ENCODE data around the gene TRERF1. TPM values are rescaled to one million over a fixed set of nuclear protein-coding genes. Genes with fewer than 3 reads are reported as not detected.

The TRERF1 gene
- total and polyA plus RNA-seq, 2 experiments from 2014 or later, result 11.2 to 20.6 TPM

DNA sequence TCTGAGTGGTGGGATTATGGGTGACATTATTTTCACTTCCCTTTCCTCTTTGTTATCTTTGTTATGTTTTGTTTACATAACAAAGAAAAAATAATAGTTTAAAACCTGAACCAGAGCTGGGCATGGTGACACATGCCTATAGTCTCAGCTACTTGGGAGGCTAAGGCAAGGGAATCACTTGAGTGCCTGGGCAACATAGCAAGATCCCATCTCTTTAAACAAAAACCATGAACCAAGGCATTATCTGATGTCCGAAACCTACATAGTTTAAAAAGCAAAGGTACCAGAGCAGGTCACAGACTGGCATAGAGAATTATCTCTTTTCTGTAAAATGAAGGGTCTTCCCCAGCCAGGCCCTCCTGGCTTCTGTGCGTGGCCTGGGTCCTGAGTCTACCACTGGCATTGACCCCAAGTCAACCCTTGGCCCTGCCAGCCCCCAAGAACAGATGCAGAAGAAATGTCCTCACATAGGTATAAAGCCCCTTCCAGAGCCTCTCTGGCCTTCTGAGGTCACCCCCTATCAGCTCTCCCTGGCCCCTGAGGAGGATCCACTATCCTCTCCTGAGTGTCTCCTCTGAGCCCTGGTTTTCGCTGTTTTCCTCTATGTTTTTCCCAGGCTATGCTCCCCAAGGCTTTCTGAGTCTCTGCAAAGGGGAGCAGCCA lies 81.3 kb downstream of the TRERF1 start:
- Histone ChIP-seq H2AFZ (no peak overlapping the region), H3K4me3 (no peak overlapping the region), H4K20me1 (replicated peaks; ENCODE audit: insufficient read depth) (peaks cover 37% of the 10 kb centered on the region), H3K36me3 (ENCODE audit: insufficient read depth) (no peaks in the 10 kb centered on the region), H3K79me2 (replicated peaks; ENCODE audit: insufficient read depth) (peaks cover 86% of the 10 kb centered on the region), H3F3A (replicated peaks; ENCODE audit: low read depth) (no peaks in the 10 kb centered on the region), H3K27me3 (ENCODE audit: insufficient read depth) (no peaks in the 10 kb centered on the region), H3K4me2 (no peak overlapping the region), H3K4me1 (ENCODE audit: insufficient read depth) (peaks cover 19% of the 10 kb centered on the region; the same call in 1 of the 2 replicates), H3K9me2 (ENCODE audit: insufficient read depth) (peaks cover 5% of the 10 kb centered on the region; the same call in 1 of the 2 replicates), H3K27ac (ENCODE audit: low read depth) (no peak overlapping the region)
- Mint-ChIP-seq H3K36me3 (ENCODE audit: low read depth) (peaks cover 5% of the 10 kb centered on the region; the same call in 2 of the 3 replicates), H3K4me1 (peaks cover 31% of the 10 kb centered on the region), H3K27ac (no peak overlapping the region), H3K27me3 (ENCODE audit: insufficient read depth, low read depth, poor library complexity) (peaks cover 3% of the 10 kb centered on the region), H3K4me3 (no peak overlapping the region), H3K9me3 (no peaks in the 10 kb centered on the region)
- DNase-seq (ENCODE audit: low spot score), result no peak
- no peak for ATAC-seq
- TF ChIP-seq ZNF114 (CRISPR knock-in tag; IDR thresholded peaks at IDR 0.05), result no peak
- no peak for TF ChIP-seq EZH2phosphoT487 (IDR thresholded peaks at IDR 0.05; ENCODE audit: unreplicated experiment)
- TF ChIP-seq, protein P1, sequence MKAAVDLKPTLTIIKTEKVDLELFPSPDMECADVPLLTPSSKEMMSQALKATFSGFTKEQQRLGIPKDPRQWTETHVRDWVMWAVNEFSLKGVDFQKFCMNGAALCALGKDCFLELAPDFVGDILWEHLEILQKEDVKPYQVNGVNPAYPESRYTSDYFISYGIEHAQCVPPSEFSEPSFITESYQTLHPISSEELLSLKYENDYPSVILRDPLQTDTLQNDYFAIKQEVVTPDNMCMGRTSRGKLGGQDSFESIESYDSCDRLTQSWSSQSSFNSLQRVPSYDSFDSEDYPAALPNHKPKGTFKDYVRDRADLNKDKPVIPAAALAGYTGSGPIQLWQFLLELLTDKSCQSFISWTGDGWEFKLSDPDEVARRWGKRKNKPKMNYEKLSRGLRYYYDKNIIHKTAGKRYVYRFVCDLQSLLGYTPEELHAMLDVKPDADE (IDR thresholded peaks at IDR 0.05), result no peak

DNA sequence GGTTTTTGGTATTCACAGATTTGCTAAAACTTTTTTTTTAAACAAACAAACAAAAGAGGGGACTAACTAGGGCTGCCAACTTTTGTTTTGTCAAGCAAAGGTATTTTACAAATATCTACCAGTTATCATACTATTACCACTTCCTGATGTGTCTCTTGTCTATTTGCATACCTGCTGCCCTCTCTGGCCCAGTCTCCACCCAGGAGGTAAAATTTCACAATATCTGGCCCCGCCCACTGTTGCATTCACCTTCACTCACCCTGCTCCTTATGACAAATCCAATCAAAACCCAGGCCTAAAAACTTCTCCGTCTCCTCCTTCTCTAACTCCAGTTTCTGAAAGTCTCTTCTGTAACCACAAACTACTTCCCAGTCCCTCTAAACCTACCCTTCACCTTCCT lies 82.2 kb downstream of the TRERF1 start:
- no peaks in the 10 kb centered on the region for H3K9me3 Mint-ChIP-seq
- H3K4me1 Mint-ChIP-seq, result peaks cover 31% of the 10 kb centered on the region
- H3K27me3 Mint-ChIP-seq (ENCODE audit: insufficient read depth, low read depth, poor library complexity), result peaks cover 3% of the 10 kb centered on the region
- Histone ChIP-seq H3K79me2 (replicated peaks; ENCODE audit: insufficient read depth) (peaks cover 81% of the 10 kb centered on the region), H2AFZ (no peak overlapping the region), H3K27ac (ENCODE audit: low read depth) (no peak overlapping the region), H3K36me3 (ENCODE audit: insufficient read depth) (no peaks in the 10 kb centered on the region), H3K9me2 (ENCODE audit: insufficient read depth) (peaks cover 5% of the 10 kb centered on the region; the same call in 1 of the 2 replicates), H3K4me1 (ENCODE audit: insufficient read depth) (peaks cover 19% of the 10 kb centered on the region; the same call in 1 of the 2 replicates), H4K20me1 (replicated peaks; ENCODE audit: insufficient read depth) (peaks cover 34% of the 10 kb centered on the region), H3K4me2 (0 out of 2 replicates have a peak overlapping the region, but pooled peaks have one; percentile 12), H3F3A (replicated peaks; ENCODE audit: low read depth) (no peaks in the 10 kb centered on the region), H3K27me3 (ENCODE audit: insufficient read depth) (no peaks in the 10 kb centered on the region), H3K4me3 (no peak overlapping the region)
- H3K36me3 Mint-ChIP-seq (ENCODE audit: low read depth), result peaks cover 5% of the 10 kb centered on the region; the same call in 2 of the 3 replicates
- peak; percentile 19; the same call in 1 of the 3 replicates for ATAC-seq
- TF ChIP-seq, protein P2, sequence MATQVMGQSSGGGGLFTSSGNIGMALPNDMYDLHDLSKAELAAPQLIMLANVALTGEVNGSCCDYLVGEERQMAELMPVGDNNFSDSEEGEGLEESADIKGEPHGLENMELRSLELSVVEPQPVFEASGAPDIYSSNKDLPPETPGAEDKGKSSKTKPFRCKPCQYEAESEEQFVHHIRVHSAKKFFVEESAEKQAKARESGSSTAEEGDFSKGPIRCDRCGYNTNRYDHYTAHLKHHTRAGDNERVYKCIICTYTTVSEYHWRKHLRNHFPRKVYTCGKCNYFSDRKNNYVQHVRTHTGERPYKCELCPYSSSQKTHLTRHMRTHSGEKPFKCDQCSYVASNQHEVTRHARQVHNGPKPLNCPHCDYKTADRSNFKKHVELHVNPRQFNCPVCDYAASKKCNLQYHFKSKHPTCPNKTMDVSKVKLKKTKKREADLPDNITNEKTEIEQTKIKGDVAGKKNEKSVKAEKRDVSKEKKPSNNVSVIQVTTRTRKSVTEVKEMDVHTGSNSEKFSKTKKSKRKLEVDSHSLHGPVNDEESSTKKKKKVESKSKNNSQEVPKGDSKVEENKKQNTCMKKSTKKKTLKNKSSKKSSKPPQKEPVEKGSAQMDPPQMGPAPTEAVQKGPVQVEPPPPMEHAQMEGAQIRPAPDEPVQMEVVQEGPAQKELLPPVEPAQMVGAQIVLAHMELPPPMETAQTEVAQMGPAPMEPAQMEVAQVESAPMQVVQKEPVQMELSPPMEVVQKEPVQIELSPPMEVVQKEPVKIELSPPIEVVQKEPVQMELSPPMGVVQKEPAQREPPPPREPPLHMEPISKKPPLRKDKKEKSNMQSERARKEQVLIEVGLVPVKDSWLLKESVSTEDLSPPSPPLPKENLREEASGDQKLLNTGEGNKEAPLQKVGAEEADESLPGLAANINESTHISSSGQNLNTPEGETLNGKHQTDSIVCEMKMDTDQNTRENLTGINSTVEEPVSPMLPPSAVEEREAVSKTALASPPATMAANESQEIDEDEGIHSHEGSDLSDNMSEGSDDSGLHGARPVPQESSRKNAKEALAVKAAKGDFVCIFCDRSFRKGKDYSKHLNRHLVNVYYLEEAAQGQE (IDR thresholded peaks at IDR 0.05; ENCODE audit: unreplicated experiment), result no peak
- no peak for TF ChIP-seq JUNB (IDR thresholded peaks at IDR 0.05; ENCODE audit: unreplicated experiment)
- H3K4me3 Mint-ChIP-seq, result no peak overlapping the region
- no peak overlapping the region for H3K27ac Mint-ChIP-seq
- DNase-seq (ENCODE audit: low spot score), result peak; percentile 27

Data from GM23338 (cell line).